GM23248 (cell line): ENCODE results near the gene ZNF189. TPM values are rescaled to one million over a fixed set of nuclear protein-coding genes. Genes with fewer than 3 reads are reported as not detected.

Source experiments
- DNase-seq: peaks from one replicate; pipeline ENCODE4 v3.0.0-alpha.2; 2015
- H2AFZ ChIP-seq: fragments of 200-600 bp; sonication (generic); 2 replicates; pipeline ENCODE4 v1.6.1; 2016; ENCODE audit warnings: antibody characterized with exemption
- H3F3A ChIP-seq: fragments of 200-600 bp; sonication (generic); 2 replicates; pipeline ENCODE4 v1.6.1; 2016; ENCODE audit warnings: mild to moderate bottlenecking, antibody characterized with exemption, mixed run types; ENCODE audit not compliant: insufficient read depth
- H3K27ac ChIP-seq: fragments of 200-600 bp; sonication (generic); 2 replicates; pipeline ENCODE4 v1.5.1; 2016; ENCODE audit warnings: mild to moderate bottlenecking
- H3K27me3 ChIP-seq: fragments of 200-600 bp; sonication (generic); replicated peaks from 2 replicates; pipeline ENCODE4 v1.6.1; 2016; ENCODE audit warnings: mild to moderate bottlenecking; ENCODE audit not compliant: insufficient read depth
- H3K36me3 ChIP-seq: fragments of 200-600 bp; sonication (generic); 2 replicates; pipeline ENCODE4 v1.6.1; 2016; ENCODE audit warnings: low read depth, mild to moderate bottlenecking
- H3K4me1 ChIP-seq: fragments of 200-600 bp; sonication (generic); 2 replicates; pipeline ENCODE4 v1.6.1; 2016; ENCODE audit warnings: mild to moderate bottlenecking; ENCODE audit not compliant: insufficient read depth
- H3K4me2 ChIP-seq: fragments of 200-600 bp; sonication (generic); one replicate; pipeline ENCODE4 v1.6.1; 2016; ENCODE audit warnings: mild to moderate bottlenecking; ENCODE audit not compliant: unreplicated experiment
- H3K4me3 ChIP-seq: fragments of 200-600 bp; sonication (generic); 2 replicates; pipeline ENCODE4 v1.5.1; 2016; ENCODE audit warnings: mild to moderate bottlenecking
- H3K79me2 ChIP-seq: fragments of 200-600 bp; sonication (generic); 2 replicates; pipeline ENCODE4 v1.6.1; 2016; ENCODE audit warnings: mild to moderate bottlenecking; ENCODE audit not compliant: insufficient read depth
- H3K9ac ChIP-seq: fragments of 200-600 bp; sonication (generic); 2 replicates; pipeline ENCODE4 v1.6.1; 2016; ENCODE audit warnings: mild to moderate bottlenecking
- H3K9me2 ChIP-seq: fragments of 200-600 bp; sonication (generic); 2 replicates; pipeline ENCODE4 v1.6.1; 2016; ENCODE audit warnings: mixed run types, mild to moderate bottlenecking, moderate library complexity; ENCODE audit not compliant: insufficient read depth
- H3K9me3 ChIP-seq: fragments of 200-600 bp; sonication (generic); one replicate; pipeline ENCODE4 v1.6.1; 2017; ENCODE audit warnings: low read depth
- H4K20me1 ChIP-seq: fragments of 200-600 bp; sonication (generic); 2 replicates; pipeline ENCODE4 v1.6.0; 2016; ENCODE audit not compliant: insufficient read depth
- EZH2 ChIP-seq: fragments of 200-600 bp; sonication (generic); IDR thresholded peaks from 2 replicates; pipeline ENCODE4 v1.6.1; 2018; ENCODE audit warnings: antibody characterized with exemption, mild to moderate bottlenecking; ENCODE audit not compliant: insufficient read depth, poor library complexity, severe bottlenecking
- EZH2phosphoT487 ChIP-seq: fragments of 200-600 bp; sonication (generic); IDR thresholded peaks from 2 replicates; pipeline ENCODE4 v1.6.1; 2018; ENCODE audit warnings: antibody characterized with exemption, moderate library complexity, mild to moderate bottlenecking, low read depth; ENCODE audit not compliant: insufficient read depth
- WGBS, 2 experiments: methylation state at CpG; one replicate each; pipeline ENCODE4 v1.1.6; 2015 to 2017; ENCODE audit warnings: low lambda C conversion rate in 2 of 2, low coverage in 1 of 2; ENCODE audit errors: missing lambda C conversion rate in 2 of 2; 5-methylcytosine and 5-hydroxymethylcytosine counted together
- in situ Hi-C: fragments of 300-500 bp; cut with MboI; formaldehyde crosslinking; loops from 2 replicates; pipeline ENCODE4 v1.15.0; 2020
- polyA plus RNA-seq: library from polyadenylated mRNA; unstranded; fragments of >200 nt; fragmentation: Nextera tagmentation; extraction: Ambion mirVana; gene quantifications from 2 replicates; pipeline ENCODE4 v1.2.1, GENCODE V29; 2016
- total RNA-seq: library from RNA; depleted of rRNA; stranded (reverse); fragments of >200 nt; shearing (Covaris generic); gene quantifications from 2 replicates; pipeline ENCODE4 v1.2.3, GENCODE V29; 2014

ZNF189 gene
- total and polyA plus RNA-seq, 2 experiments from 2014 or later: 7.0 to 10.2 TPM

DNA sequence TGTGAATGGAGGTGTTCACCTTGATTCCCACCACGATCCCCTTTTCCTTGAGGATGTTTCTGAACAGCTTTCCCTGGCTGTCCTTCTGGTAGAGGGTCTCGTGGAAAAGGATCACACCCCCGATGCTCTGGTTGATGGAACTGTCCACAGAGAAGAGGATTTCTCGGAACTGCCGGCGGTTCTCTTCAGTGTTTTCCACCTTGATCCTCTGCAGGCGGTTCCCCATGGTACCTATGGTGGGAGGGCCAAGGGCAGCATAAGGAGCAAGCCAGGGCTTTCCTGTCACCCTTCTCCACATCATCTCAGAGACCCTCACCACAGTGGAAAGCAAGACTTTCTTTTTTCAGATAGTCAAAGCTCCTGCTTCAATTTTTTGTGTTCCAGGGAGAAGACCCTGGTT, 31.1 kb downstream of the ZNF189 start:
- Histone ChIP-seq H3K27me3 (peaks cover 9% of the 10 kb centered on the region), H2AFZ (no peak overlapping the region), H4K20me1 (no peaks in the 10 kb centered on the region), H3K9me2 (no peaks in the 10 kb centered on the region), H3F3A (no peaks in the 10 kb centered on the region), H3K9ac (no peak overlapping the region), H3K79me2 (no peaks in the 10 kb centered on the region), H3K4me1 (no peaks in the 10 kb centered on the region), H3K9me3 (no peaks in the 10 kb centered on the region), H3K4me3 (no peak overlapping the region), H3K4me2 (no peak overlapping the region), H3K36me3 (no peaks in the 10 kb centered on the region), H3K27ac (no peak overlapping the region)
- in situ Hi-C loops: no loop called here
- WGBS, 2 experiments: 56 to 59% methylated on average over 7 of the region's 7 CpGs
- TF ChIP-seq EZH2phosphoT487: no peak
- no peak for TF ChIP-seq EZH2
- no peak for DNase-seq

DNA sequence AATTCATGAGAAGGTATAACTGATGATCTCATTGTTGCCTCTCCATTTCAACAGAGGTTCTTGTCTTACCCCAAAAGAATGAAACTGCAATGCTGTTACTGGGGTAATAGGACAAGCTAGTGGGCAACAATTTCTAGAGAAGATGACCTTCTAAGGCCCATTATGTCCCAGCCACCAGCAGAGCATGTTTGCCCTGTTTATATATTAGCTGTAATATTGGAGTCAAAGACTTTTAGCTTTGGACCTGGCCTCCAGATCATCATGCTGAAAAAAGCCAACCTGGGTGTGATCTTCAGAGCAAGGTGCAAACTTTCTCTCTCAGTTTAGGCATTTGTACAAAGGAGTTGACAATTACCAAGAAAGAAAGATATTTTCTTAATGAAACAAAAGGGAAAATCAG, 33.5 kb downstream of the ZNF189 start:
- H3K9me2 ChIP-seq: no peaks in the 10 kb centered on the region
- H3K9ac ChIP-seq: no peak overlapping the region
- in situ Hi-C loops: no loop called here
- H4K20me1 ChIP-seq: no peaks in the 10 kb centered on the region
- H3K79me2 ChIP-seq: no peaks in the 10 kb centered on the region
- TF ChIP-seq EZH2: no peak
- TF ChIP-seq EZH2phosphoT487: no peak
- H3K4me1 ChIP-seq: no peaks in the 10 kb centered on the region
- H3K27ac ChIP-seq: no peak overlapping the region
- no peaks in the 10 kb centered on the region for H3K9me3 ChIP-seq
- peaks cover 9% of the 10 kb centered on the region for H3K27me3 ChIP-seq
- no peak overlapping the region for H3K4me2 ChIP-seq
- DNase-seq: no peak
- no peak overlapping the region for H2AFZ ChIP-seq
- no peak overlapping the region for H3K4me3 ChIP-seq
- H3K36me3 ChIP-seq: no peaks in the 10 kb centered on the region
- no peaks in the 10 kb centered on the region for H3F3A ChIP-seq

- Histone ChIP-seq H3K4me2 (no peak overlapping the region), H3K27me3 (peaks cover 9% of the 10 kb centered on the region), H3K27ac (no peak overlapping the region), H3K9me3 (no peaks in the 10 kb centered on the region), H2AFZ (no peak overlapping the region), H3F3A (no peaks in the 10 kb centered on the region), H3K9ac (no peak overlapping the region), H3K4me1 (no peaks in the 10 kb centered on the region), H3K4me3 (no peak overlapping the region), H4K20me1 (no peaks in the 10 kb centered on the region), H3K9me2 (no peaks in the 10 kb centered on the region), H3K79me2 (no peaks in the 10 kb centered on the region), H3K36me3 (no peaks in the 10 kb centered on the region)
- no peak for DNase-seq
- in situ Hi-C loops: no loop called here
- 54 to 68% methylated on average over 1 of the region's 1 CpG for WGBS, 2 experiments
- TF ChIP-seq EZH2 (no peak), EZH2phosphoT487 (no peak)
These were observed 34.1 kb downstream of the ZNF189 start for GRCh38 chr9:101432740-101433139.

GRCh38 chr9:101433229-101433628, 34.6 kb downstream of the ZNF189 start:
- TF ChIP-seq EZH2: no peak
- TF ChIP-seq EZH2phosphoT487: no peak
- no peak overlapping the region for H3K4me2 ChIP-seq
- peaks cover 9% of the 10 kb centered on the region for H3K27me3 ChIP-seq
- H3K4me1 ChIP-seq: no peaks in the 10 kb centered on the region
- no peaks in the 10 kb centered on the region for H3K9me2 ChIP-seq
- H3K36me3 ChIP-seq: no peaks in the 10 kb centered on the region
- H4K20me1 ChIP-seq: no peaks in the 10 kb centered on the region
- WGBS, 2 experiments: 40 to 41% methylated on average over 3 of the region's 3 CpGs
- no peak overlapping the region for H3K27ac ChIP-seq
- in situ Hi-C loops: no loop called here
- H3K9me3 ChIP-seq: no peaks in the 10 kb centered on the region
- no peak overlapping the region for H2AFZ ChIP-seq
- no peaks in the 10 kb centered on the region for H3F3A ChIP-seq
- DNase-seq: no peak
- no peak overlapping the region for H3K4me3 ChIP-seq
- H3K79me2 ChIP-seq: no peaks in the 10 kb centered on the region
- no peak overlapping the region for H3K9ac ChIP-seq

DNA sequence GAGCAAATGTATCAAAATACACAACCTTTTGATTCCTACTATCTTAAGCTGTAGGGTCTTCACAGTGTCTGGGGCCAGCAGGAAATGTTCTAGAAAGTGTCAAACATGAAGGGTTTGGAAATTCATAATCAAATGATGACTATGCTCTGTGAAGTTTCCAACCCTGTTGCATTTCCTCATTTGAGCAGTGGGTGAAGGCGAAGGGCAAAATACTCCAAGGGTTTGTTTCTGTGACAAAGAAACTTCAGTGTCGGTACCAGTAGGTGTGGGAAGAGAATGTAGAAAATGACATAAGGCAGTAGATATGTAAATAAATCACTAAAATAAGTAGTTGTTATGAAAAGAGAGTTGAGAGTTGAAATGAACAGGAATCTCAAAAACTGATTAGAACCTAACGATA, 36.3 kb downstream of the ZNF189 start:
- H3K4me3 ChIP-seq: no peak overlapping the region
- H3K27ac ChIP-seq: no peak overlapping the region
- H3F3A ChIP-seq: no peaks in the 10 kb centered on the region
- WGBS, 2 experiments: 69 to 77% methylated on average over 3 of the region's 3 CpGs
- in situ Hi-C loops: no loop called here
- no peak overlapping the region for H3K9ac ChIP-seq
- no peaks in the 10 kb centered on the region for H3K79me2 ChIP-seq
- H3K4me2 ChIP-seq: no peak overlapping the region
- no peaks in the 10 kb centered on the region for H3K9me3 ChIP-seq
- no peaks in the 10 kb centered on the region for H3K36me3 ChIP-seq
- no peak for TF ChIP-seq EZH2phosphoT487
- no peak for TF ChIP-seq EZH2
- no peaks in the 10 kb centered on the region for H3K9me2 ChIP-seq
- no peaks in the 10 kb centered on the region for H4K20me1 ChIP-seq
- no peak overlapping the region for H2AFZ ChIP-seq
- no peaks in the 10 kb centered on the region for H3K4me1 ChIP-seq
- DNase-seq: no peak
- peaks cover 9% of the 10 kb centered on the region for H3K27me3 ChIP-seq
